Renal pelvis (tissue), 12 donors: Measurements from ENCODE around the gene MFGE8. TPM values are rescaled to one million over a fixed set of nuclear protein-coding genes. Genes with fewer than 3 reads are reported as not detected.
A peak's percentile ranks its signal among the peaks of the same experiment; 100 is the strongest.
"Not testable (repeated sequence)": the region's sequence is repeated elsewhere in the genome, so short reads cannot be mapped to it uniquely, and the experiment has no call there.

Experiments used
- DNase-seq: peaks from one replicate; pipeline ENCODE4 v3.0.0-alpha.2; 2013
- long read RNA-seq, 16 experiments: transcript quantifications; one replicate each; lab custom pipeline, GENCODE V29; 2026
- polyA plus RNA-seq, 3 donors: library from polyadenylated mRNA; unstranded; fragments of 120-200 nt; gene quantifications; one replicate each; pipeline ENCODE4 v1.2.1, GENCODE V29; 2013; ENCODE audit not compliant: insufficient read length in 3 of 3

Gene MFGE8, protein sequence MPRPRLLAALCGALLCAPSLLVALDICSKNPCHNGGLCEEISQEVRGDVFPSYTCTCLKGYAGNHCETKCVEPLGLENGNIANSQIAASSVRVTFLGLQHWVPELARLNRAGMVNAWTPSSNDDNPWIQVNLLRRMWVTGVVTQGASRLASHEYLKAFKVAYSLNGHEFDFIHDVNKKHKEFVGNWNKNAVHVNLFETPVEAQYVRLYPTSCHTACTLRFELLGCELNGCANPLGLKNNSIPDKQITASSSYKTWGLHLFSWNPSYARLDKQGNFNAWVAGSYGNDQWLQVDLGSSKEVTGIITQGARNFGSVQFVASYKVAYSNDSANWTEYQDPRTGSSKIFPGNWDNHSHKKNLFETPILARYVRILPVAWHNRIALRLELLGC
- polyA plus RNA-seq: 100 to 1,000 TPM in 2 of 3 donors, 10 to 100 TPM in 1; 90.8 to 130 (median 110) TPM
- long read RNA-seq, donor 1, transcript MFGE8-201 (8 exons, 1,937 nt): major isoform, 27 of 41 reads
- long read RNA-seq, donor 1, transcript MFGE8-214 (3 exons, 801 nt): minor isoform, 5 of 41 reads
- long read RNA-seq, donor 1, partial matches to known transcripts: 5 of 41 reads
- long read RNA-seq, donor 1, other reads (novel, unspliced or antisense): 0 of 41 reads
- long read RNA-seq, donor 2, transcript MFGE8-214 (3 exons, 801 nt): minor isoform, 5 of 44 reads
- long read RNA-seq, donor 2, transcript MFGE8-201 (8 exons, 1,937 nt): major isoform, 32 of 44 reads
- long read RNA-seq, donor 2, partial matches to known transcripts: 0 of 44 reads
- long read RNA-seq, donor 2, other reads (novel, unspliced or antisense): 0 of 44 reads
- long read RNA-seq, donor 3, transcript MFGE8-201 (8 exons, 1,937 nt): major isoform, 32 of 47 reads
- long read RNA-seq, donor 3, partial matches to known transcripts: 8 of 47 reads
- long read RNA-seq, donor 3, other reads (novel, unspliced or antisense): 0 of 47 reads
- long read RNA-seq, donor 4, transcript MFGE8-214 (3 exons, 801 nt): minor isoform, 6 of 48 reads
- long read RNA-seq, donor 4, transcript MFGE8-201 (8 exons, 1,937 nt): major isoform, 33 of 48 reads
- long read RNA-seq, donor 4, transcript MFGE8-217 (1 exons, 2,464 nt): minor isoform, 6 of 48 reads
- long read RNA-seq, donor 4, partial matches to known transcripts: 0 of 48 reads
- long read RNA-seq, donor 4, other reads (novel, unspliced or antisense): 0 of 48 reads
- long read RNA-seq, donor 5, transcript MFGE8-201 (8 exons, 1,937 nt): major isoform, 6 of 10 reads
- long read RNA-seq, donor 5, partial matches to known transcripts: 0 of 10 reads
- long read RNA-seq, donor 5, other reads (novel, unspliced or antisense): 0 of 10 reads
- long read RNA-seq, donor 6, transcript MFGE8-217 (1 exons, 2,464 nt): minor isoform, 9 of 27 reads
- long read RNA-seq, donor 6, transcript MFGE8-201 (8 exons, 1,937 nt): major isoform, 15 of 27 reads
- long read RNA-seq, donor 6, partial matches to known transcripts: 0 of 27 reads
- long read RNA-seq, donor 6, other reads (novel, unspliced or antisense): 0 of 27 reads
- long read RNA-seq, donor 7, transcript MFGE8-201 (8 exons, 1,937 nt): major isoform, 37 of 53 reads
- long read RNA-seq, donor 7, partial matches to known transcripts: 11 of 53 reads
- long read RNA-seq, donor 7, other reads (novel, unspliced or antisense): 0 of 53 reads
- long read RNA-seq, donor 8, transcript MFGE8-214 (3 exons, 801 nt): minor isoform, 5 of 70 reads
- long read RNA-seq, donor 8, transcript MFGE8-201 (8 exons, 1,937 nt): major isoform, 48 of 70 reads
- long read RNA-seq, donor 8, transcript MFGE8-217 (1 exons, 2,464 nt): minor isoform, 7 of 70 reads
- long read RNA-seq, donor 8, partial matches to known transcripts: 10 of 70 reads
- long read RNA-seq, donor 8, other reads (novel, unspliced or antisense): 0 of 70 reads
- long read RNA-seq, donor 9, transcript MFGE8-217 (1 exons, 2,464 nt): minor isoform, 8 of 40 reads
- long read RNA-seq, donor 9, transcript MFGE8-201 (8 exons, 1,937 nt): major isoform, 27 of 40 reads
- long read RNA-seq, donor 9, partial matches to known transcripts: 0 of 40 reads
- long read RNA-seq, donor 9, other reads (novel, unspliced or antisense): 0 of 40 reads
- long read RNA-seq, donor 10, transcript MFGE8-201 (8 exons, 1,937 nt): major isoform, 19 of 45 reads
- long read RNA-seq, donor 10, transcript MFGE8-217 (1 exons, 2,464 nt): minor isoform, 8 of 45 reads
- long read RNA-seq, donor 10, partial matches to known transcripts: 11 of 45 reads
- long read RNA-seq, donor 10, other reads (novel, unspliced or antisense): 0 of 45 reads
- long read RNA-seq, donor 11, transcript MFGE8-217 (1 exons, 2,464 nt): minor isoform, 7 of 34 reads
- long read RNA-seq, donor 11, transcript MFGE8-201 (8 exons, 1,937 nt): major isoform, 20 of 34 reads
- long read RNA-seq, donor 11, transcript MFGE8-214 (3 exons, 801 nt): minor isoform, 5 of 34 reads
- long read RNA-seq, donor 11, partial matches to known transcripts: 0 of 34 reads
- long read RNA-seq, donor 11, other reads (novel, unspliced or antisense): 0 of 34 reads
- long read RNA-seq, donor 12, transcript MFGE8-217 (1 exons, 2,464 nt): minor isoform, 14 of 69 reads
- long read RNA-seq, donor 12, transcript MFGE8-201 (8 exons, 1,937 nt): major isoform, 37 of 69 reads
- long read RNA-seq, donor 12, partial matches to known transcripts: 10 of 69 reads
- long read RNA-seq, donor 12, other reads (novel, unspliced or antisense): 0 of 69 reads
- long read RNA-seq, donor 13, transcript MFGE8-201 (8 exons, 1,937 nt): major isoform, 8 of 17 reads
- long read RNA-seq, donor 13, transcript MFGE8-217 (1 exons, 2,464 nt): minor isoform, 7 of 17 reads
- long read RNA-seq, donor 13, partial matches to known transcripts: 0 of 17 reads
- long read RNA-seq, donor 13, other reads (novel, unspliced or antisense): 0 of 17 reads
- long read RNA-seq, donor 14: 0 reads
- long read RNA-seq, donor 15: 0 reads
- long read RNA-seq, donor 16, transcript MFGE8-201 (8 exons, 1,937 nt): major isoform, 32 of 46 reads
- long read RNA-seq, donor 16, partial matches to known transcripts: 5 of 46 reads
- long read RNA-seq, donor 16, other reads (novel, unspliced or antisense): 0 of 46 reads

DNA sequence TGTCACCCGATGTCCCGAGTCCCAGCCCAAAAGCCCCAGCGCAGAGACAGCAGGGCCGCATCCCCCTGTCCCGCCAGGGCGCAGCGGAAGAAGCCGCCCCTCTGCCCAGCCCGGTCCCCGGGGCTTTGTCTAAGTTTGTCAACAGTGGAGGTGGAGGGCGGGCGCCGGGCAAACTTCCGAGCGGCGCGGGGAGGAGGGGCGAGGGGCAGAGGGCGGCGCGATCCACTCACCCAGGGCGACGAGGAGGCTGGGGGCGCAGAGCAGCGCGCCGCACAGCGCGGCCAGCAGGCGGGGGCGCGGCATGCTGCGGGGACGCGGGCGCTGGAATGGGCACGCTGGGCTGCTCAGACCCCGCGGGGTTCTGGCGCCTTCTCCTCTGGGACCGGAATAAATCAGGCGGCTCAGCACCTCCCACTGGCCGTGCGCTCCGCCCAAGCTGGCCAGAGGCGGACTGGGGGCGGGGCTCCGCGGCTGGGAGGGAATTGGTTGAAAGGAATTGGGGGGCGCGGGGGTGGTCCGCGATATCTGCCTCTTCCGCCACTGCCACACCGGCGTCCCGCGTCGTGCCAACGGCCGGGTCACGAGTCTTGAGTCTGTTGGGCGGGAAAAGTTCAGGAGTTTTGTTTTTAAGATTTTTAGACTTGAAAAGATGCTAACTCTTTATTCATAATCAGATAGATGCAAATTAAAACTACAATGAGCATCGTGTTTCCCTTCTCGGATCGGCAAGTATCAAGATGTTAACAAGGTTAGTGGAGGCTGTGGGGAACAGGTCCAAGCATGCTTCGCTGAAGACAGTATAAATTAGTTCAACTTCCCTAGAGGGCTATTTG lies at the start of gene MFGE8:
MFGE8 (minus strand) TSS at position 363 of the 833 bp plus-strand sequence; CDS start at position 303, 60 bp downstream.
- peak; percentile 82 for DNase-seq

DNA sequence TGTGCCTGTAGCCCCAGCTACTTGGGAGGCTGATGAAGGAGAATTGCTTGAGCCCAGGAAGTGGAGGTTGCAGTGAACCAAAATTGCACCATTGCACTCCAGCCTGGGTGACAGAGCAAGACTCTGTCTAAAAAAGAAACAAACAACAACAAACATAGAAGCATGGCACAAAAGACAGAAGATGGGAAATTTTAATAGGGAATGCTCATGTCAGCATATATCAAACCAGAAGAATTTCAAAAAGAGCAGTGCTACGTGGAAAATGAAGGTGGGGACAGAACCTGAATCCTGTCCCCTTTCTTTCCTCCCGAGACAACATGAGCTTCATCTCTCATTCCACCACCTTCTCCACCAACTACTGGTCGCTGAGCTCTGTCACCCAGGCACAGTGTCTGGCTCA lies 46.3 kb upstream of the MFGE8 start:
- DNase-seq: no peak

DNA sequence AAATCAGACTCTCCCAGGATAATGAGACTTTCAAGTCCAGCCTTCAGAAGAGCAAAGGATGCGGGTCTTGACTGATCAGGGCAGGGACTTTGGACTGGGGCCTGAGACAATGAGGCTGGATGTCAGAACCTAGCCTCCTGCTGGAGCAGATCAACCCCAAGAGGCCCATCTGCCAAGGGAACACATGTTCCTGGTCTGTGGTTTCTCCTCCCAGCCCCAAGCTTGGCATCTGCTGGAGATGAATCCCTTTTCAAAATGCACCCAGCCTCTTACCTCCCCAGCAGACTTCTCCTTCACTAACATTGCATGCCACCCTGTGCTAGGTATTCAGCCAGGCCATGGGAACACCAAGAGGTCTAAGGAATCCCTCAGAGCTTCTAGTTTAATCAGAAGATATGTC lies 43.7 kb upstream of the MFGE8 start:
- no peak for DNase-seq

DNA sequence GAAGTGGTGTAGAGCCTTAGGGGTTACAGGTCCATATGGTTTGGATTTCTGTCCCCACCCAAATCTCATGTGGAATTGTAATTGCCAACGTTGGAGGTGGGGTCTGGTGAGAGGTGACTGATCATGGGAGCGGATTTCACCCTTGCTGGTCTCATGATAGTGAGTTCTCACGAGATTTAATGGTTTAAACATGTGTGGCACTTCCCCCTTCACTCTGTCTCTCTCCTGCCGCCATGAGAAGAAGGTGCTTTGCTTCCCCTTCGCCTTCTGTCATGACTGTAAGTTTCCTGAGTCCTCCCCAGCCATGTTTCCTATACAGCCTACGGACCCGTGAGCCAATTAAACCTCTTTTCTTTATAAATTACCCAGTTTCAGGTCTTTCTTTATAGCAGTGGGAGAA lies 43.1 kb upstream of the MFGE8 start:
- DNase-seq: no peak

DNA sequence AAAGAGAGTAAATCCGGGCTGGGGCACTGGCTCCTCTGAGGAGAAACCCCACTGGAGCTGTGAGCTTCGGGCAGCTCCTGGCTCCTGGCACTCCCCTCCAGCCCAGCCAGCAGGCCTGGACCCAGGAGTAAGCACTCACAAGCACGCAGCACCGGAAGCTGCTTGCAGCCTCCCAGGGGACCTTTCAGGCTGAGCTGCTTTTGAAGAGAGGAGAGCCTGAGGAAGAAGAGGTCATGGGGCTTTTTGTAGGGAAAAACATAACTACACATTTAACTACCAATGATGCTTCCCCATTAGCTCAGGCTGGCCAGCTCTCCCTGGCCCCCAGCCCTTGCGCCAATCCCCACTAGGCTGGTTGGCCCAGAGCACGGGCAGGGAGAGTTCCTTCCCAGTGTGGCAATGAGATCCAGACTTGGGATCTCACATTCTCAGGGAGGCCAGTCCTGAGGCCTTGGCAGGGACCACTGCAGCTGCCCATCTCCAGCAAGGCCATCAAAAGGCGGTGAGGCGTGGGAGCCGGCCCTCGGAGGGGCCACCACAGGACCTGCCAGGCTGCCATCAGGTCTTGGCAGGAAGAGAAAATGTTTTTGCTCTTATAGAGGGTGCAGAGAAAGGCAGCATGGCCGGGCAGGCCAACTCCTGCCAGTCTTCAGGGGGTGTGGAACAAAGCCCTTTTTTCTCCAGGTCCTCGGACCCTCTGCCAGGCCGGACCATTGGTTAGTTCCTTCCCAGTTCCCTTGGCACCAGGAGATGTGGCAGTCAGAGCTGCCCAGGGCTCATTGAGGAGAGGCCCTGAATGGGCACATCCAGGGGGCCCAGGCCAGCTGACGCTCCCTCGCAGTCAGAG lies 41.5 kb upstream of the MFGE8 start:
- no peak for DNase-seq

DNA sequence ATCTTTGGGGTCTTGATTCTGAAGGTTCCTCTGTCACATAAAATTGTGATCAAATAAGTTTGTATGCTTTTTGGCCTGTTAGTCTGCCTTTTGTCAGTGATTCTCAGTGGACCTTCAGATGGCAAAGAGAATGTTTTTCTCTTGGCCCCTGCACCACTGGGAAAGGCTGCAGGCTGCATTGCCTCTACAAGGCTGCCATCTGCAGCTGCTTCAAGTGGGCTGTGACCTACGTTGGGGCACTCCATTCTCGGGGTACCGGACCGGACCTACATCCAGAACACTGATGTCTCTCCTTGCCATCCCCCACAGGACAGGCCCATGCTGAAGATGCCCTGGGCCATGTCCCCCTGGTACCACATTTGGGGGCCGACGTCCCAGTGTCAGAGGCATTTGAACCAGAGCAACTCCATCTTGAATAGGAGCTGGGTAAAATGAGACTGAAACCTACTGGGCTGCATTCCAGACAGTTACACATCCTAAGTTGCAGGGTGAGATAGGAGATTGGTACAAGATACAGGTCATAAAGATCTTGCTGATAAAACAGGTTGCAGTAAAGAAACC lies 37.5 kb upstream of the MFGE8 start:
- DNase-seq: no peak

DNA sequence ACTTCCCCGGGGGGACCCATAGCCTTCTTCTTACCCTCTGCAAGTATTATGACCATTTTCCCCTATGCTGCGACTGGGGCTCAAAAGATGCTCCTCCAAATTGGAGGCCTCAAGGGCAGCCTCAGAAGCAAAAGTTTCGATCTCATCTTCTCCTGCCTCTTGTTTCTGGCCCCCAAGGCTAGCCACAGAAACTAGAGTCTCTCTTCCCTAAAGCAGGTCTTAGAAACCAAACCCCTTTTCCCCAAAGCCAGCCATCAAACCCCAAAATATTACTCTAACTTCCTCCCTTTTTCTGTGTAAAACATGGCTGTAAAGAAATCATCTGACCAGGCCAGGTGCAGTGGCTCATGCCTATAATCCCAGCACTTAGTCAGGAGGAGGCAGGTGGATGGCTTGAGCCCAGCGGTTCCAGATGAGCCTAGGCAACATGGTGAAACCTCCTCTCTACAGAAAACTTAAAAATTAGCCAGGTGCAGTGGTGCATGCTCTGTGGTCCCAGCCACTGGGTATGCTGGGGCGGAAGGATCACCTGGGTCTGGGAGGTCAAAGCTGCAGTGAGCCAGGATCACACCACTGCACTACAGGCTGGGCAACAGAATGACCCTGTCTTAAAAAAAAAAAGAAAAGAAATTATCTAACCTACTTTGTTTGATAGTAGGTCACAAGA lies 36.7 kb upstream of the MFGE8 start:
- no peak for DNase-seq

DNA sequence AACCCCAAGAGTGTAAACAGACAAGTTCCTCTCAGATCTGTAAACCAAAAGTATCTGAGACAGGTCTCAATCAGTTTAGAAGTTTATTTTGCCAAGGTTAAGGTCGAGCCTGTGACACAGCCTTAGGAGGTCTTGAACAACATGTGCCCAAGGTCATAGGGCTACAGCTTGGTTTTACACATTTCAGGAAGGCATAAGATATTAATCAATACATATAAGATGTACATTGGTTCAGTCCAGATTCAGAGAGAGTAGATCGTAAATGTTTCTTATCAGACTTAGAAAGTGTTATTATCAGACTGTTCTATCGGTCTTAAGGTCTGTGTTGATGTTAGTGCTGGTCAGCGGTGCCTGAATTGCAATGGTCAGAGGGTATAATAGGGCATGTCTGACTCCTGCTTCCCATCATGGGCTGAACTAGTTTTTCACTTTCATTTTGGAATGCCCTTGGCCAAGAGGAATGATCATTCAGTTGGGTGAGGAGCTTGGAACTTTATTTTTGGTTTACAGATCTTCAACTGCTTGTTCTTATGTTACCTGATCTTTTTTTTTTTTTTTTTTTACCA lies 27.0 kb upstream of the MFGE8 start:
- DNase-seq: no peak

DNA sequence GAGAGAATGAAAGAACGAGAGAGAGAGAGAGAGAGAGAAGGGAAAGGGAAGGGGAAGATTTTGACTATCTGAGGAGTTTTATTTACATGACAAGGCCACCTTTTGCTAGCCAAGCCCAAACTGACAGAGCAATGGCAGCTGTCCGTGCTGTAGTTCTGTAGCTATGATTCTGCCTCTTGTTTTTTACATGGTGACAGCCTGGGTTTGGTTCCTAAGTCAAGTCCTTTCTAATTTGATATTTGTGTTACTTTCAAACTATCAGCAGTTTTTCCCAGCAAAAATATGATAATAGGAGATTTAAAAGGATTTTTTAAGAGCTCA lies 26.3 kb upstream of the MFGE8 start:
- no peak for DNase-seq

DNA sequence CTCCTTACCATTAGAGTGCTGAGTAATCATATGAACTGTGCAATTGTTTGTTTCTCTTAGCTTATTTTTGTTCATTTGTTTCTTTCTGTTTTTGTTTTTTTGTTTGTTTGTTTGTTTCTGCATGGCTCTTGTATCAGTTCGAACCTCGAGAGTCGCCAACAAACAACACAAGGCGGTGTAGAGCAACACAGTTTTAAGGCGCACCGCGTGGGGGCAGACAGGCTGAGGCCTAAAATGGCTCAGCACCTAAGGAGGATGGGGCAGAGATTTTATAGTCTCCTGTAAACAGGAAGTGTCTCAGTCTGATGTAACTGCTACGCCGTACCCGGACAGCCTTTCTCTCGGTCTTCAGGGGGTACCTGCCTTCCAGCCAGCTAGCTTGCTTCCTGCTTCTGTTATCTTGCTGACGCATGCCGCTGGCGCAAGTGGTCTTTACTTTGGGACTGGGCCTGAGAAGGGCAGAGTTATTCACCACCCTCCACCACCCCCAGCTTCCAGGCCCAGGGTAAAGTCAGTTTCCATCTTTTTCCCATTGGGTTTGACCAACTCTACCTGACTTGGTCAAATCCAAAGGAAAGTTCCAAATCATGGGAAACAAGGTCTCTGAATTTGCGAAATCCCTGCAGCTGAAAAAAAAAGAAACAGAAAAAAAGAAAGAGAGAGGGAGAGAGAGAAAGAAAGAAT lies 25.8 kb upstream of the MFGE8 start:
- DNase-seq: no peak

DNA sequence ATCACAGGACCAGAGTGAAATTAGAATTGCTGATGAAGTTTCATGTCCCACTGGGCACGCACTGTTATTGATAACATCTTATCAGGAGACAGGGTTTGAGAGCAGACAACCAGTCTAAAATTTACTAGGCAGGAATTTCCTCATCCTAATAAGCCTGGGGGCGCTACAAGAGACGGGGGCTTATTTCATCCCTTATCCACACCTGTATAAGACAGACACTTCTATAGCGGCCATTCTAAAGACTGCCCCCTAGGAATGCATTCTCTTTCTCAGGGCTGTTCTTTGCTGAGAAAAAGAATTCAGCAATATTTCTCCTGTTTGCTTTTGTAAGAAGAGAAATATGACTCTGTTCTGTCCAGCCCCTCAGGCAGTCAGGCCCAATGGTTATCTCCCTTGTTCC lies 21.3 kb upstream of the MFGE8 start:
- DNase-seq: not testable (repeated sequence)

DNA sequence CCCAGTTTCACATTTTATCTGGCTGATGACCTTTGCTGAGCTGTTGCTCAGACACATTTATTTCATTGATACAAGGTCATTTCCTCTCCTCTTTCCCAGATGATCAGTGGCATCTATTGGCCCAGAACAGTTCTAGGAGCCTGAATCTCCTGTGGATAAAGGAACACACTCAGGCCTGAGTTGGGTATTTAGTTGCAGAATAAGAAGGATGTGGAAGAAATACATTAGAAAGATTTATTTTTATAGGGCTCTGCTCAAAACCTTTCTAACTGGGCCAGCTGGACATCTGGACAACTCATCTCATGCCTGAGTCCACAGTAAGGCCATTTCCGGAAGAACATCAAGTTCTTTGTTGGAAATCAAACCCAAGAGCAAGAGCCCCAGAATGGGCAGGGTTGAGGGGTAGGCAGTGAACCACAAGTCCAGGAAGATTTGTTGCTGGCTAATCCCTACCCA lies 19.7 kb upstream of the MFGE8 start:
- DNase-seq: no peak

DNA sequence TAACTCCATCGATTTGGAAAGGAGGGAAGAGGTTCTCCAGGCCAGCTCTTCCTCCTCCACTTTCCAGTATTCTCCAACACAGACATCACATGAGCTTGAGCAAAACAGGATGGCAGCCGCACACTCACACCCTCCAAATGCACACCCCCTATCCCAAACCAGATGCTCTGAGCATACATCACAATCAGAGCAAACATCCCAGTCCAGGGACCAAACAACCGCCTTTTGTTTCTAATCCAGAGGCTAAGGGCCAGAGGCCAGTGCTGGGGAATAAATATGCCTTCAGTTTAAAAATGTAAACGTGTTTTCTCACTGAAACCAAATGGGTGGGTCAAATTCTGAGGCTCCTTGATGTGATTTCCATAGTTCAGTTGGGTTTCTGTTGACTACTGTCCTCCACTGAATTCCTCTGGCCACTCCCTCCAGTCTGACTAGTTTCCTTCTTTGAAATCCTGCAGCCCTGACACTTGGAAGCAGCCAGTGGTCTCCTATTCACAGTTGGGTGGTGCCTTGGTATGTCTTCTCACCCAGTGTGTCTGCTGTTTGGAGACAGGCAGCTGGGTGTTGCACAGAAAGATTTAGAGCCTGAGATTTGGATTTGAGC lies 19.2 kb upstream of the MFGE8 start:
- no peak for DNase-seq

DNA sequence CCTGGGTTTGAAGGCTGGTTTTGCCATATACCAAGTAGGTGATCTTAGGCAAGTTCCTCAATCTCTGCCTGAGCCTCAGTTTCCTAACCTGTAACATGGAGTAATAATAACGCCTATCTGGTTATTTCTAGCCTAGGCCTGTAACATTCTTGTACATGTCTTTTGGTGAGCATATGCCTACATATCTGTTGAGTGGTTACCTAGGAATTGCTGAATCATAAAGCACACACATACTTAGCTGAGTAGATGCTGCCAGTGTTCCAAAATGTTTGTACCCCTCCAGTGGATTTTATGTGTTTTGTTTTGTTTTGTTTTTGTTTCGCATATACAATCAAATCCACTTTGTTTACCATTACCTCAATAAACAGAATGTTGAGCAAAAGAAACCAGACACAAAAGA lies 17.4 kb upstream of the MFGE8 start:
- DNase-seq: no peak
